Measurements from ENCODE around the gene ASAP3. TPM values are rescaled to one million over a fixed set of nuclear protein-coding genes. Genes with fewer than 3 reads are reported as not detected.

The ASAP3 gene
- total RNA-seq, 2 experiments from 2014 or later, result 0.63 to 1.1 TPM

DNA sequence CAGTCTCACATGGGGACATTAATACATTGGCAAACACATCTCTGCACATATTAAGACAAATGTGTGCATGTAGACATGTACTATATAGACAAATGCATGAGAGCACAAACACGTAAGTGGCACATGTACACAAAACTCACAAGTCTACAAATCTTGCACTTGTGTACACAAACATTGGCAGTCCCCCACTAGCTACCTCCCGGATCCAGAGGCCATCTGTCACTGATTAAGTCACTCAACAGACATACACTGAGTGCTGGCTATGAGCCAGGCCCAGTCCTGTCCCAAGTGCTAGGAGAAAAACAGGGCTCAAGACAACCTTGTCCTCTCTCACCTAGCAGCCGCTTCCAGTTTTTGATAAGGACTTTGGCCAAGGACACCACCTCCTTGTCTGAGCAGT lies 66.4 kb downstream of the ASAP3 start:
- CTCF ChIA-PET, result interaction anchor here (1.1 kb wide), 1 partner anchor 220 kb away, joined by 3 read pairs; no protein-coding TSS in a partner anchor

DNA sequence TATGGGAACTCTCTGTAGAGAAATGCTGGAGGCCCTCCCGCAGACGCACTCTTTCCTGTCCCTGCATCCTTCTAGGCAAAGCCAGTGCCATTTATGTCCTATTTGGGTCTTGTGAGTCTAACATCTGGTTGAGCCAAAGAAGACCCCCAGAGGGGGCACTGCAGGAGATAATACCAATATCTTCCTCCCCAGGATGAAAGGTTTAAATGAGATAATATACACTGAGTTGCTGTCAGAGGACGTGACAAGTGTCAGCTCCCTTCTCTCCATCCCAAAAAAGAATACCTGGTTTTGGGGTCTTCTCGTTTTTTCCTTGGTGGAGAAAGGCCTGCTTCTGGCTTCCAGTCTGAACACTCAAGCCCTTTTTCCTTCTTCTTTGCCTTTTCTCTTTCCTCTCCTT lies 67.0 kb downstream of the ASAP3 start:
- ChIA-PET CTCF (interaction anchor here (0.9 kb wide), 1 partner anchor 14 kb away, joined by 3 read pairs; no protein-coding TSS in a partner anchor), POLR2A (no interaction called here)

More for the DNA sequence above, 66.4 kb downstream of the ASAP3 start:
- POLR2A ChIA-PET, result no interaction called here

DNA sequence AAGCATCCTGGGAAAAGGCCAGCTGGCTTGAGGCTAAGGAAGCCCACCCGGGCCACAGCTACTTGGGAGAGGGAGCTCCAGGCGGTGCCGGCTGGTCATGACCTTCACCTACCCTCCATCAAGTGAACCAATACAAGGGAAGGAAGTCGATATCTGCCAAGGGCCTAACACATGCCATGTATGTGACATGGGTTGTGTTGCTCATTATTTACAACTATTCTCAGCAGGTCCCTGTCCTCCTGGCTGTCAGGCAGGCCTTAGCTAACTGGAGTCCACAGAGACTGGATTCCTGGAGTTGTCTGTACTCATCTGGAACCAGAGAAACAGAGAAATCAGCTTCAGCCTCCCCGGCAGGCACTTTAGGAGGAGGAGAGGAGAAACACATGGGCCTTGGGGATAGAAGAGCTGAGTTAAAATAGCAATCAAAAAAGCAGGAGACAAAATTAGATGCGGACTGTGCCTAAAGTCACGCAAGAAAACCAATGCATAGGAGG lies 75.1 kb downstream of the ASAP3 start:
- CTCF ChIA-PET, result interaction anchor here (0.9 kb wide), 1 partner anchor 52 kb away, joined by 3 read pairs; no protein-coding TSS in a partner anchor
- POLR2A ChIA-PET, result no interaction called here

DNA sequence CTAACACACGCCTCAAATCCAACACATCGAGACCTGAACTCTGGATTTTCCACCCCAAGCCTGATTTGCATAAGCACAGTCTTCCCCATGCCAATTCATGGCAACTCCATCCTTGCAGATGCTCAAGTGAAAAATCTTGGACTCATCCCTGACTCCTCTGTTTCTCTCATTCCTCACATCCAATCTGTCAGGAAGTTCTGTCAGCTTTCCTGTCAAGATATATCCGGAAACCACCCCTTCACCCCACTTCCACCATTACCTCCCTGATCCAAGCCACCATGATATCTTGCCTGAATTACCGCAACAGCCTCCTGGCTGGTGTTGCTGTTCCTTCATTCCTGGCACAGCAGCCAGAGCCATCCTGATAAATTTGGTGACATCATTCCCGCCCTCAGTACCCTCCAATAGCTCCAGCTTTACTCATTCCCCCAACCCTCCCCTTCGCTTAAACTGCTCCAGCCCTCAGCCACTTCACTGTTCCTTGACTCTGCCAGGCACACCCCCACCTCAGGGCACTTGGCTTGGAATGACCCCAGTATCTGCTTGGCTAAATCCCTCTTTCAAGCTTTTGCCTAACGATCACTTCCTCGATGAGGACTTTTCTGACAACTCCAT lies 76.9 kb downstream of the ASAP3 start:
- ChIA-PET CTCF (no interaction called here), POLR2A (no interaction called here)

DNA sequence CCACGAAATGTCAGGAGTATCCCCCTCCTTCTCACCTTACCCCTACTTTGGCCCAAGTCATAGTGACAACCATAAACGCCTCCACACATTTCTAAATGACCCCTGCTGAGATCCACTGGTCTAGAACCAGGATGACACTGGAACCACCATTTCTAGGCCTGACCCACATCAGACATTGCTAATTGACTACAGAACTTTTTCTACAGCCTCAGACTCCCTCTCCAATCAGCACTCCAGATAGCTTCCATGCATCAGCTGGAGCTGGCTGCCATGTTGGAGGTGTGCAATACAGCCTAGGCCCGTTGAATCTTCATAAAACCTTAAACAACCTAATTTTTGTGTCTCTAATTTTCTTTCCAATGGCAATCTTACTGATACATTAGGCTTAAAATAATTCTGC lies 78.0 kb downstream of the ASAP3 start:
- ChIA-PET CTCF (no interaction called here), POLR2A (no interaction called here)

DNA sequence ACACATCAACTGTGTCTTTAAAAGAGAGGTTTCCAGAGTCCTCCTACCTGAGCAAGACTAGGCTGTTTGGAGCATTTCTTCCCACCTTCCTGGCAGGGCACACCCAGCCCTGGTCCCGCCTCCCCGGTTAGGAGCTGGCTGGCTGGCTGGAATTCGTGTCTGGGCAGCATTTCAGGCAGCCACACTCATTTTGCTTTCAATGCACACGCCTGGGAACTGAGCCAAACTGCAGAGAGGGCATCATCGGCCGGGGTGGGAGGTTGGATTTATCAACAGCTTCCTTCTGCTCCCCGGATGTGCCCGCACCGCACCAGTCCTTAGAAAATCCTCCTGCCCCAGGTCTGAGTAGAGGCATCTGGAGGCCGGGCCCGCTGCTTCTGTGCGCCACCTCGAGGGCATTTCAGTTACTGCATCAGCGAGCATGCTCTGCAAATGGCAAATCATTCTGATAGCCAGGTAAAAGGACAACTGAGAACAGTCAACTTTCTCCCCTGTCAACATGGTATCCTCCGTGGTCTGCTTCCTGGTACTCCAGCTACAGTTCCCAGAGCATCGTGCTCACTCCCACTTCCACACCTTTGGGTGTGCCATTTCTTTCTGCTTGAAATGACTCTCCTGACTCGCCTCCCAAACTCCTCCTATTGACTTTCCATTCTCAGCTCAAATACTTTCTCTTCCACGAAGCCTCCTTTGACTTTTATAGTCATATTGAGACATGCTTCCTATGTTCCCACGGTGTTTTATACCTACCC lies 80.1 kb downstream of the ASAP3 start:
- CTCF ChIA-PET, result interaction anchor here (0.8 to 2.6 kb wide), 11 partner anchors 9 to 254 kb away, joined by 3 to 9 read pairs (median 3); no protein-coding TSS in a partner anchor

DNA sequence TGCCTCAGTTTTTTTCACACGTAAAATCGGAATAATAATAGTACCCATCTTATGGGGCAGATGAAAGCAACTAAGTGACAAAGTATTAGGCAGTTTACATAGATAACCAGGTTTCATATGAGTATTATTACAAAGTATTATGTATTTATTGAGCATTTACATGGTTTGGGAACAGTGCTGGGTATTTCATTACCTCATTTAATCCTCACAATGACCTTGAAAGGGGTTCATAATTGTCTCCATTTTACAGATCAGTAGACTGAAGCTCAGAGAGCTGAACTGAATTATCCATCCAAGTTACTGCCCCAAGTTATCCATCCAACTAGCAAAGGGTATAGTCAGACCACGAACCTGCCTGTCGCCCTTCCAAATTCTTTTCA lies 80.6 kb downstream of the ASAP3 start:
- POLR2A ChIA-PET, result no interaction called here
- CTCF ChIA-PET, result interaction anchor here (0.8 to 2.6 kb wide), 9 partner anchors 10 to 255 kb away, joined by 3 to 9 read pairs (median 4); no protein-coding TSS in a partner anchor

More for the DNA sequence above, 80.1 kb downstream of the ASAP3 start:
- POLR2A ChIA-PET, result no interaction called here

DNA sequence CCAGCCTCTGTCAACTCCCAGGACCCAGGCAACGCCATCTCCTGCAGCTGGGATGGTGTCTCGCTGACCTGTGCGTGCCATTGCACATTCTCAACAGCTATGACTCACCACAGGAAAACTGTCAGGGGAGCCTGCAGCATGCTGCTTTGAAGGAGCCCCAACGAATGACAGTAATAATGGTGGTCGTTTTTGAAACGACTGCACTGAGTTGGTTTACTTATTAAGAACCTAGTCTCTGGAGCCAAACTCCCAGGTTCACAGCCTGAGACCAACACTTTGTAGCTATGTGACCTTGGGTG lies 81.0 kb downstream of the ASAP3 start:
- POLR2A ChIA-PET, result no interaction called here
- CTCF ChIA-PET, result interaction anchor here (1.0 to 2.6 kb wide), 3 partner anchors 9 to 78 kb away, joined by 3 to 9 read pairs (median 9); no protein-coding TSS in a partner anchor

DNA sequence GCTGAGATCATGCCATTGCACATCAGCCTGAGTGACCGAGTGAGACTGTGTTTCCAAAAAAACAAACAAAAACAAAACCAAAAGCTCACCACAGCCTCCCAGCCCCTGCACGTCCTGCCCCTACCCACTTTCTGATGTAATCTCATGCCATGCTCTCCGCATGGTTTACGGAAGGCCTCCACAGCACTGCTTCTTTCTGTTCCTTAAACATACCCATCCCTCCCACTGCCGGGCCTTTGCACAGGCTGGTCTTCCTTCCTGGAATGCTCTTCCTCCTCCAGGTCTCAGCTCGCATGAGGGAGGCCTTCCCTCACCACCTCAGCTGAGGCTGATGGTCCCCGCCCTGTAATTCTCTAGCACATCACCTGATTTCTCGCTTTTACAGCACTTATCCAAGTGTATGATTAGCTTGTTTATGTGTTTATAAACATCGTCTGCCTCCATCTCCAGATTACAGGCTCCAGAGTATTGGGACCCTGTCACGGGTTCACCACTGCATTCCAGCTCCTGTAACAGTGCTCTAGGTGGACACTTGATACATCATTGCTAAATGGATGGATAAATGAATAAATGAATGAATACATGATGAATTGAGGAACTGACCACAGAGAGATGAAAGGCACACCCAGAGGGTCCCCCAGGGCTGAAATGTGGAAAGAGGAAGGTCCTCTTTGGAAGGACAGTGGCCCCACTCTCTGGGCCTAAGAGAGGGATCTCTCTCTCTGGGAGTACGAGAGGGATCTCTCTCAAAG lies 81.5 kb downstream of the ASAP3 start:
- CTCF ChIA-PET, result interaction anchor here (0.9 to 2.6 kb wide), 2 partner anchors 9 to 139 kb away, joined by 3 to 9 read pairs; no protein-coding TSS in a partner anchor
- POLR2A ChIA-PET, result no interaction called here

DNA sequence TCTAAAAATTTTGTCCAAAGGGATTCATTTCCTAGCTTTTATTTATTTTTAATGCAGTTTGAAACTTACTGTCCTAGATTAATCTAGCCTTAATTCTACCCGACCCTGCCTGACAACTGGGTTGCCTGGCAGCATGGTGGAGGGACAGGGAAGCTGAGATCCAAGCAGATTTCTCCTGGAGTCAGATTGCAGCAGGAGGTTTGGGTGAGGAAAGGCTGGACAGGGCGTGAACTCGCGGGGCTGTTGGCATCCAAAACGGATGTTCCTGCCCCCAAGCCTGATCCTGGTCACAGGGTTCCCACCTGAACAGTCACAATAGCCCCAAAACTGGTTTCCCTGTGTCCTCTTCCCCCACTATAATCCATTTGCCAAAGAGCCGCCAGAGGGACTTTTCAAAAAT lies 82.7 kb downstream of the ASAP3 start:
- POLR2A ChIA-PET, result no interaction called here
- CTCF ChIA-PET, result no interaction called here

DNA sequence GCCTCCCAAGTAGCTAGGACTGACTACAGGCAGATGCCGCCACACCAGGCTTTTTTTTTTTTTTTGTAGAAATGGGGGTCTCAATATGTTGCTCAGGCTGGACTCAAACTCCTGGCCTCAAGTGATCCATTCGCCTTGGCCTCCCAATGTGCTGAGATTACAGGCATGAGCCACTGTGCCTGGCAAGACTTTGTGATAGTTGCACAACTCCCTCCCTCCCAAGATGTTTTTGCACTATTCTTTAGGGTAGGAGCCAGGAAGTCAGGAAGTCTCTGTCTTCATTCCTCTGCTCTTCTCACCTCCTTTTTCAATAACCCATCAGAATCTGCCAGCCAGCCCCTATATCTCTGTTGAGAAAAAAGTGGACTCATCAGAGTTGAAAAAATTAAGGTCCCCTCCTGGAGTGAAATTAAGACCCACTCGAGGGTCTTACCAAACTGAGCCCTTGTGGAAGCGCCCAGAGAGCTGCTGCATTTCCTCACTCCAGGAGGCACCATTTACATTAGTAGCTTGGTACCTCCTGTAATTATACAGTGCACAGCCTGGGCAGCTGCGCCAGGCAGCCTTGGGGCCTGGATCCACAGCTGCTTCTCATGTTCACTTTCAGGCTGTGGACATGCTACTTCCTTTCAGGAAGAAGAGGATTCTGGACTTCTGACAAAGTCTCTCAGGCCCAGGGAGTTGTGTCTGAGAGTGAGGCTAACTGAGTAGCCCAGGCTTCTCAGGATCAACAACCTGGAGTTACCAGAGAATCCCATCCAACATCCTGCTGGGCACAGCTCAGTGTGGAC lies 83.5 kb downstream of the ASAP3 start:
- POLR2A ChIA-PET, result no interaction called here
- CTCF ChIA-PET, result interaction anchor here (0.7 kb wide), 1 partner anchor 15 kb away, joined by 5 read pairs; no protein-coding TSS in a partner anchor

DNA sequence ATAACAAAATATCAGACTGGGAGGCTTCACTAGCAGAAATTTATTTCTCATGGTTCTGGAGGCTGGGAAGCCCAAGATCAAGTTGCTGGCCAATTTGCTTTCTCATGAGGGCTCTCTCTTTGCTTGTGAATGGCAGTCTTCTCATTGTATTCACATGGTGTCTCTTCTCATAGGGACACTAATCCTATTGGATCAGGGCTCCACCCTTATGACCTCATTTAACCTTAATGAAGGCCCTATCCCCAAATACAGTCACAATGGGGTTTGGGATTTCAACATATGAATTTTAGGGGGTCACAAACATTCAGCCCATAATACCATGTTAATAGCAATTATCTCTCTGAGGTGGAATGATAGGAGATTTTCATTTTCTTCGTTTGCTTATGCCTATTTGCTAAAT lies 84.8 kb downstream of the ASAP3 start:
- CTCF ChIA-PET, result no interaction called here

DNA sequence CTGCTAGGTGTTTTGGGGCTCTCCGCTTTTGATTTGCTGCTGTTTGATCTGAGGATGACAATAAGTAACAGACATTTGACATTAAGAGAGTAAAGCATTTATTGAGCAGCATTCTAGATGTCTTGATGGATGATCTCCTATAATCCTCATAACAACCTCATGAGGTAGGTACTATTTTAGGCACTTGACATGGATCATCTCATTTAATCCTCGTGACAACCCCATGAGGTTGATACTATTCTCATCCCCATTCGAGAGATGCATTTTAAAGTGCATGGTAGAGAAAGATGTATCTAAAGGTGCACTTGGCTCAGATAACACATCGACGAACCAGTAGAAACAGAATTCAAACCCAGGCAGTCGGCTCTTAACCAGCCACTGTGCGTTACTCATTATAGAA lies 86.1 kb downstream of the ASAP3 start:
- CTCF ChIA-PET, result no interaction called here
- POLR2A ChIA-PET, result no interaction called here

More for the DNA sequence above, 84.8 kb downstream of the ASAP3 start:
- POLR2A ChIA-PET, result no interaction called here

DNA sequence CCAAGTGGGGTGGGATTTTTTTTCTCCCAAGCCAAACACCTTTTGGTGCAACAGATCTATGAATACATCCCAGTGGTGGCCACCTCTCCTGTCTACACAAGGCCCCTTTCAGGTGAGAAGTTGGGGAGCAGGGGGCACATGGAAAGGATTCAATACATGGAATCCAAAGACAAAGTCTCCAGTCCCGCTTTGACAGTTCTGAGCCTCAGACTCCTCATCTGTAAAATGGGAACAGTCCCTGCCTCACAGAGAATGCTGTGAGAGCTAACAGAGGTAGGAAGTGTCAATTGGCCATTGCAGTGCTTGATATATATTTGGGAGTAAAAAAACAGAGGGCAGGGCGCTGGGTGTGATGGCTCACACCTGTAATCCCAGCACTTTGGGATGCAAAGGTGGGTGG lies 87.6 kb downstream of the ASAP3 start:
- POLR2A ChIA-PET, result no interaction called here
- CTCF ChIA-PET, result interaction anchor here (0.6 kb wide), 1 partner anchor 9 kb away, joined by 4 read pairs; no protein-coding TSS in a partner anchor

DNA sequence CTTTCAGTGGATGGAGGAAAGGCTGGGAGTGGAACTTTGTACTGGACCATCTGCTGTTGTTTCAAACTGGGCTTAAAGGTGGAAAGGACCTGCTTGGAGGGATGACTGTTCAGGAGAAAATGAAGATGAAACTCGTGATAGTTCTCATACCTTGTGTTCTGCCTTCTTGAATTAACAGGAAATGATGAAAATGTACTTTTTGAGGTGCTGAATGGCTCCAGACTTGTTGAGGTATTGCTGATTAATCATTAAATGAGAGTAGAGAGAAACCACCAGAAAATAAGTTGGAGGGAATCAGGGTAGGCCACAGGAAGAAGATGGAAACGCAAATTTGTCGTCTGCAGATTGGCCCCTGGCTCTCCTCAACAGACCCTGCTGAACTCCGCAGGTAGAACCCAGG lies 88.1 kb downstream of the ASAP3 start:
- ChIA-PET CTCF (no interaction called here), POLR2A (no interaction called here)

DNA sequence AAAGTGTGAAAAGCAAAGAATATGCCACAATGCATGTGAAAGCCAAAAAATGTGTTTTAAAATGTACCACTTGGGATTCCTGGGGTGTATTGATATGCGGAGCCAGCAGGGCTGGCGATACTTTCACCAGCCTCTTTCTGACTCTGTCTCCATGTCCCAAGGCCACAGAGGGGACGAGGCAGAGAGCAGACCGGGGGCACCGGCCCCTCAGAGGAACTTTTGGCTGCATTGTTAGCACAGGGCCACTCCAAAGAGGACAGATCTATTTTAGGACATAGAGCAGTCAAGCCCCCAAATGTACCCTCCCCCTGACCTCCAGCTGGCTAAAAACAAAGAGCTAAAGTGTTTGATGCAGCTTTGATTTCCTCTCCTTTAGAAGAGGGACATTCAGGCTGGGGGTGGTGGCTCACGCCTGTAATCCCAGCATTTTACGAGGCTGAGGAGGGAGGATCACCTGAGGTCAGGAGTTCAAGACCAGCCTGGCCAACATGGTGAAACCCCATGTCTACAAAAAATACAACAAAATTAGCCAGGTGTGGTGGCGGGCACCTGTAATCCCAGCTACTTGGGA lies 88.7 kb downstream of the ASAP3 start:
- ChIA-PET POLR2A (no interaction called here), CTCF (interaction anchor here (0.6 kb wide), 1 partner anchor 19 kb away, joined by 3 read pairs; no protein-coding TSS in a partner anchor)

DNA sequence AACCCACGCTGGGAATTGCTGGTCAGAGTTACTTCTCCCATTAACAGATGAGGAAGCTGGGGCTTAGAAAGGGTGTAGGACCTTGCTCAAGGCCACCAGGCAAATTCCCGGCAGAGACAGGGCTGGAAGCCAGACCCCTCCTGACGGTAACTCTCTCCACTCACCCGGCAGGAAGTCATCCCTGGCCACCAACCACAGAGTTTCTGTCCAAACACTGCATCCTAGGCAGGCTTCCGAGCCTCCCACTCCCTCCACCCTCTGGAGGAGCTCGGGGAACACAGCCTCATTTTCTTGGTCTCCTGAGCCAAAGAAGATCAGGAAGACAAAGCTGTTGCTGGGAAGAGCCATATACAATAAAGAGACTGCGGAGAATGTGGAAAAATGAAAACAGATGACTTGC lies 89.3 kb downstream of the ASAP3 start:
- POLR2A ChIA-PET, result no interaction called here
- CTCF ChIA-PET, result interaction anchor here (0.6 to 2.3 kb wide), 2 partner anchors 9 to 19 kb away, joined by 3 to 9 read pairs; no protein-coding TSS in a partner anchor

DNA sequence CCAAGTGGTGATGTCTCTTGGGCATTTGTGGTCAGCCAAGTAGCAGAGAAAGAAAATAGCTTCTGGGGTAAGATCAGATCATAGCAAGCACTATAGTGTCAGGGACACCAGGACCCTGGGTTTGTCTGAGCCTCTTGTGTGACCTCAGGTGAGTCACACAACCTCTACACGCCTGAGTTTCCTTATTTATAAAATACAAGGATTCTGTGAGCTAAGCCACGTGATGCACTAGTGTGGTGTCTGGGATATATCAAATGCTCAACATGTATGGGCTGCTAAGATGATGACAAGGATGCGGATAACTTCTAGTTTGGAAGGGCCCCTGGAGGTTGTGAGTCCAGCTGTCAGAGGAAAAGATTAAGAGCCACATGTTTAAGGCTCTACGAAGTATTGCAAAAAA lies 89.8 kb downstream of the ASAP3 start:
- ChIA-PET CTCF (interaction anchor here (2.3 kb wide), 1 partner anchor 10 kb away, joined by 9 read pairs; no protein-coding TSS in a partner anchor), POLR2A (no interaction called here)

DNA sequence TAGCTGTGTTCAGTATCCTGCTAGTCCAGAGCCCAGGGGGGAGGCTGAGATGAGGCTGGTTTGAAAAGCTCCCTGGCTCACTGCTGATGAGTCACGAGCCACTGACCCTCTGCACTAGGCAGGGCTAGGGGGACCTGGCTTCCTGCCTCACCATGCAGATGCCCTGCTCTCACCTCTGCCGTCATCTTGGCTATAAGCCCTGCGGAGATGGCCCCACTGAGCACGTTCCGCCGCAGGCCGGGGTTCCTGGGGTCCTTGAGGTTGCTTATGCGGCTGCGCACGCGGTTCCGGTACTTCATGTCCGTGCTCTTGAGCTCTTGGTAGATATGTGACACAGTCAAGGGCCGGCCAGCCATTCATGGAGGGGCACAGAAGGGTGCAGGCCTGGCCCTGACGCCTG lies 90.3 kb downstream of the ASAP3 start:
- CTCF ChIA-PET, result interaction anchor here (2.3 kb wide), 1 partner anchor 10 kb away, joined by 9 read pairs; no protein-coding TSS in a partner anchor
- POLR2A ChIA-PET, result no interaction called here

Measured in activated CD8-positive, alpha-beta memory T cell treated with anti-CD3 and anti-CD28 coated beads for 36 hours (primary cell).